HL-60 (cell line): Measurements from ENCODE around the gene PKD2.

Source experiments
- CTCF ChIP-seq: IDR thresholded peaks from one replicate; pipeline ENCODE4 v1.5.1; 2011; ENCODE audit warnings: low read length, control low read depth, inconsistent platforms; ENCODE audit not compliant: insufficient read depth
- GABPA ChIP-seq: IDR thresholded peaks from 2 replicates; pipeline ENCODE4 v1.6.1; 2012; ENCODE audit warnings: low read depth
- POLR2AphosphoS5 ChIP-seq: IDR thresholded peaks from 2 replicates; pipeline ENCODE4 v1.6.1; 2012; ENCODE audit warnings: low read depth
- TF ChIP-seq, protein P1 (sequence below): IDR thresholded peaks from 2 replicates; pipeline ENCODE4 v1.6.1; 2012; ENCODE audit warnings: low read depth; ENCODE audit not compliant: insufficient replicate concordance

DNA sequence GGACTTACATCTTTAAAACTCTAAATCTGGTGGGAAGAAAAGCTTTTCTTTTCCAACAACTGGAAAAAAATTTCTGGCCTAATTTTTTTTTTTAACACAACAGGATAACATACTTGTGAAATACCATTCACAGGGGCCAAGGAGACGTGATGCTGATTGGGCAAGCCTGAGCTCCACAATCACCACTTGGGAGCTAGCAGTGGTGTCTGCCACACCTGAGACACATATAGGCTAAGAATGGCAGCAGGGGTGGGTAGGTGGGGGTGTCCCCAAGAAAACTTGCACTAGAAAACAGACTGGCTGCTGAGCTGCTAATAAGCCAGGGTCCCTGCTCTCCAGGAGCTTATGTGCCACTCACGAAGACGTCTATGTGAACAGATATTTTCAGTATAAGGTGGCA is 5.6 kb upstream of the PKD2 start:
- no peak for TF ChIP-seq CTCF
- TF ChIP-seq GABPA: no peak
- no peak for TF ChIP-seq POLR2AphosphoS5
- TF ChIP-seq, protein P1, sequence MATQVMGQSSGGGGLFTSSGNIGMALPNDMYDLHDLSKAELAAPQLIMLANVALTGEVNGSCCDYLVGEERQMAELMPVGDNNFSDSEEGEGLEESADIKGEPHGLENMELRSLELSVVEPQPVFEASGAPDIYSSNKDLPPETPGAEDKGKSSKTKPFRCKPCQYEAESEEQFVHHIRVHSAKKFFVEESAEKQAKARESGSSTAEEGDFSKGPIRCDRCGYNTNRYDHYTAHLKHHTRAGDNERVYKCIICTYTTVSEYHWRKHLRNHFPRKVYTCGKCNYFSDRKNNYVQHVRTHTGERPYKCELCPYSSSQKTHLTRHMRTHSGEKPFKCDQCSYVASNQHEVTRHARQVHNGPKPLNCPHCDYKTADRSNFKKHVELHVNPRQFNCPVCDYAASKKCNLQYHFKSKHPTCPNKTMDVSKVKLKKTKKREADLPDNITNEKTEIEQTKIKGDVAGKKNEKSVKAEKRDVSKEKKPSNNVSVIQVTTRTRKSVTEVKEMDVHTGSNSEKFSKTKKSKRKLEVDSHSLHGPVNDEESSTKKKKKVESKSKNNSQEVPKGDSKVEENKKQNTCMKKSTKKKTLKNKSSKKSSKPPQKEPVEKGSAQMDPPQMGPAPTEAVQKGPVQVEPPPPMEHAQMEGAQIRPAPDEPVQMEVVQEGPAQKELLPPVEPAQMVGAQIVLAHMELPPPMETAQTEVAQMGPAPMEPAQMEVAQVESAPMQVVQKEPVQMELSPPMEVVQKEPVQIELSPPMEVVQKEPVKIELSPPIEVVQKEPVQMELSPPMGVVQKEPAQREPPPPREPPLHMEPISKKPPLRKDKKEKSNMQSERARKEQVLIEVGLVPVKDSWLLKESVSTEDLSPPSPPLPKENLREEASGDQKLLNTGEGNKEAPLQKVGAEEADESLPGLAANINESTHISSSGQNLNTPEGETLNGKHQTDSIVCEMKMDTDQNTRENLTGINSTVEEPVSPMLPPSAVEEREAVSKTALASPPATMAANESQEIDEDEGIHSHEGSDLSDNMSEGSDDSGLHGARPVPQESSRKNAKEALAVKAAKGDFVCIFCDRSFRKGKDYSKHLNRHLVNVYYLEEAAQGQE: no peak
